Left ventricle myocardium superior (tissue), 1 donor: ENCODE data around the gene ATOSA. TPM values are rescaled to one million over a fixed set of nuclear protein-coding genes. Genes with fewer than 3 reads are reported as not detected.

ENCODE experiments used
- ATAC-seq: fragments of 200-7000 bp; cut with Tn5 transposase; one replicate; pipeline ENCODE4 v1.9.1; 2020; ENCODE audit warnings: mild to moderate bottlenecking, moderate library complexity
- DNase-seq: peaks from one replicate; pipeline ENCODE4 v3.0.0-alpha.2; 2020
- intact Hi-C: fragments of 100-400 bp; cut with micrococcal nuclease; formaldehyde crosslinking; loops from one replicate; pipeline ENCODE4 v1.11.0; 2022
- long read RNA-seq: library from polyadenylated mRNA; unstranded; transcript quantifications from one replicate; pipeline ENCODE4 v2.0.0, GENCODE V29; 2021
- total RNA-seq: library from RNA; stranded (reverse); fragmentation: NEBNext Ultra II Directional; extraction: Animal tissue kit (Norgen Biotek cat#: 25700); gene quantifications from one replicate; pipeline ENCODE4 v1.2.1, GENCODE V29; 2021
- donor health status: DM: no; HTN: yes; CAD: no; lungs with severe emphysema.

The ATOSA gene
- 27.5 TPM for total RNA-seq
- long read RNA-seq, partial matches to known transcripts: 4 of 9 reads
- long read RNA-seq, other reads (novel, unspliced or antisense): 5 of 9 reads

DNA sequence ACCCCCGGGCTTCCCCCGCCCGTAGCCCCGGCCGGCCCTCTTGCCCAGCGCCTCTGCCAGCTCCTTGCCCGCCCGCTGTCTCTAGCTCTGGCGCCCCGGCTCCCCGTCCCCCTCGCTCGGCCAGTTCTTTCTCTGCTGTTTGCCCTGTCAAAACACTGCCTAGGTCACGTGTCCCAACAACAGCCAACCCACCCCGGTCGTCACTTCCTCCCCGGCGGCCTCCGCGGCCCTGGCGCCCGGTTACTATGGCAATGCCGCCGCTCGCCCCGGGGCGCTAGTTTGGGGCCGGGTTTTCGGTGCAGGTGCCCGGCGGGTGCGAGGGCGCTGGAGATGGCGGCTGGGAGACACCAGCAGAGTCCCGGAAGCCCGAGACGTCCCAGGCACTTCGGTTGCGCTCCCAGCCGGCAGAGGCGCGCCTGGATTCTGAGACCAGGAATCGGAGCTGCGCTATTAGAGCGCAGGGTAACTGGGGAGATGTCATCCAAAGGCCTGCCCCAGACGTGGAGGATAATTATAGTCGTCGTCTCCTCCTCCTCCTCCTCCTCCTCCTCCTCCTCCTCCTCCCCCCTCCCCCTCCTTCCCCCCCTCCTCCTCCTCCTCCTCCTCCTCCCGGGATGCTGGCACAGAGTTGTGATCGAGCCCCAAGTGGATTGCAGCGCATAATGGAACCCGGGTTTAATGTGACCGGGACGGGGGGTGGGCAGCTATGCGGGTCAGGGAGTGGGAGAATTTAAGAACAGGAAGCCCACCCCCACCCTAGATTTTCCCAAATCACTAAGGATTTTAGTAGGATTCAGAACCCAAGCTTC lies at the start of gene ATOSA:
ATOSA (minus strand) TSS at position 157 of the 809 bp plus-strand sequence. CDS start 1,367 bp downstream, outside the sequence.
- intact Hi-C loops: no loop called here

DNA sequence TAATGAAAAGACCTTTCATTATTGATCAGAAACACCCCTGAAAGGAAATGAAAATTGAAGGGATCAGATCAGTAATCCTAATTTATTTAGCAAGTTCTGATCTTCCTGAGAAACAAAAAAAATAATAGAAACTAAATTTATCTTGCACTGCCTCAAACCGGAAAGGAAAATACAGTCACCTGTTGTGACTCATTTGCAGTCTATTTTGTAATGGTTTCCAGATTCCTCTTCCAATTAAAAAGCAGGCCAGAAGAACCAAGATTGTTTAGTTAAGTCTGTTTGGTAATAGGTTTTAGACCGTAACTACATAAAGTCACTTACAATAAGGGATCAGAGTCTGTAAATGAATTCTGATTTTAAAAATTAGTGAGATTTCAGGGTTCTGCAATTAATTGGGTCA lies 49.7 kb upstream of the ATOSA start:
- DNase-seq (no peak), ATAC-seq (no peak)
- intact Hi-C loops: no loop called here

More for the DNA sequence above, at the start of gene ATOSA:
- DNase-seq: peak; percentile 94
- peak; percentile 95 for ATAC-seq

- ATAC-seq (no peak), DNase-seq (no peak)
- intact Hi-C loops: no loop called here
These were observed 48.6 kb upstream of the ATOSA start for GRCh38 chr15:52727815-52728214.

DNA sequence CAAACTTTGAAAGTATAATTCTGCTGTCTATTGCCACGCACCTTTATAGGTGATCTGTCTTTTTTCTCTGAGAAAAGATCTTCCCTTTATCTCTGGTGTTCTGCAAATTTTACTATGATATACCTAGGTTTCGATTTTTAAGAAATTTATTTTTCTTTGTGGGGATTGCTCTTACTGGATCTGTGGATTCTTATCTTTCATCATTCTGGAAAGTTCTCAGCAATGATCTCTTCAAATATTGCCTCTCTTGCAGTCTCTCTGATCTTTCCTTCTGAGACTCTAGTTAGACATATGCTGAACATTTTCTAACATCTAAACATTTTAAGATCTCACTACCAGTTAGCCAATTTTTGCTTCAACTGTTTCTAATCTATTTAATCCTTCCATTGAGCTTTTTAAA lies 47.0 kb upstream of the ATOSA start:
- intact Hi-C loops: no loop called here
- no peak for DNase-seq
- ATAC-seq: no peak

DNA sequence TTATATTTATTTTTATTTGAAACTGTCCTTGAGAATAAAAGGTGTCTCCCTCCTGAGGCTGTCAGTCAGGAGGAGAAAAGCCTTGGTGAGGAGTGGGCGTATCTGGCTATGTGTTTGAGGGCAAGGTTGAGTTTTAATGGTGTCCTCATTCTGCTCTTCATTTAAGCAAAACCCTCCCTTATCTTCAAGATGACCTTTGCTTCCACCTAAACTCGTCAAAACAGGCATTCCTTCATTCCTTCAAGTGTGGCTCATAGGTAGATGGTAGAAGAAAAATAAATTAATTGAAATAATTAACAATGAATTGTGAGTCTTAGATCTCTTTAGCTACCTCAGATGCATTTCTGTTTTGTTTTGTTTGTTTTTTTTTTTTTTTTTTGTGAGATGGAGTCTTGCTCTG lies 39.4 kb upstream of the ATOSA start:
- intact Hi-C loops: no loop called here
- ATAC-seq (no peak), DNase-seq (no peak)

GRCh38 chr15:52717924-52718323 lies 38.7 kb upstream of the ATOSA start:
- intact Hi-C loops: no loop called here

DNA sequence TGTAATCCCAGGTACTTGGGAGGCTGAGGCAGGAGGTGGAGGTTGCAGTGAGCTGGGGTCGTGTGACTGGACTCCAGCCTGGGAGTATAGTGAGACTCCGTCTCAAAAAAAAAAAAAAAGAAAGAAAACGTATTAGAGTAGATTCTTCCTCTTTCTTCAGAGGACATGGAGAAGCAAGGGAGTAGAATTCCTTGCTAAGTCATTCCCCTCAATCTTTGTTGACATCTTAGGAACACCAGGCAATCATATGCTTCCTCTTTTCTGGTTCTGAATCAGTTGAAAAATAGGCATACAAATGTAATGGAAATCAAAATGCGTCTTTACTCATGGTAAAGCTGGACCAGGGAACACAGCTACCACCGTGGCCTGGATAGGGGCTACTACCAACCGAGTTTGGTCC lies 38.3 kb upstream of the ATOSA start:
- no peak for DNase-seq
- intact Hi-C loops: no loop called here
- no peak for ATAC-seq

More at GRCh38 chr15:52717924-52718323, 38.7 kb upstream of the ATOSA start:
- ATAC-seq: no peak
- DNase-seq: no peak

- intact Hi-C loops: no loop called here
- DNase-seq (no peak), ATAC-seq (no peak)
These were observed 37.3 kb upstream of the ATOSA start for GRCh38 chr15:52716536-52716935.

DNA sequence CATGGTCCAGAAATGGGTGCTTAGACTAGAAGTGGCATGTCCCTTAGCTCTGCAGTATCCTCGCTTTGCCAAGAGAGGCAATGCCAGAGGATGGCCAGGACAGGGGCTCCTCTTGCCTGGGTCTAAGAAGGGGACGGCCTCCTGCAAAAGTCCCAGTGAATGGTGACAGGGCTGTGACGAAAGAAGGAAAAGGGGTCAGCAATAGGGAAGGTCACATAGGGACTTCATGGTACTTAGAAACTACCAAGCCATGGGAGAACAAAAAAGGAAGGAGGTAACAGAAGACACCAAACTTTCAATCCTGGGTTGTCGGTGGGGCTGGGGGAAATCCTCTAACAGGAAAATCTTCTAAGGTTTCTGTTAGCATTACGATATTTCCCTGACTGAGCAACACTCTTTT lies 36.2 kb upstream of the ATOSA start:
- ATAC-seq: no peak
- DNase-seq: no peak
- intact Hi-C loops: no loop called here

DNA sequence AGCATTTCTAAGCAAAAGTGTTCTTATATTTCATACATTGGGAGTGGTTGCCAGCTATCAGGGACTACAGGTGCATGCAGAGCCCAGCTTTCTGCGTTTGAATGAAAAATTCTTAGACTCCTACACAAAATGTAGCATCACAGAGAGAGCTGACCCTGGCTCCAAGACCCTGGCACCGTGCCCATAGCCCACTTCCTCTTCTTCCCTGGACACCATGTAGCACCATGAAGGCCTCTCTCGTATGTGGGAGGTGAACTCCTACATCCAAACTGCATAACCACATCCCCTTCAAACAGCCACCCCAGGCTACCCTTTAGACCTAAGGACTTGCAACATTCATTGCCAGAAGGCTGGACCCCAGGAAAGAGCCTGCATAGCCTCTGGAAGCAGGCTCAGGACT lies 35.8 kb upstream of the ATOSA start:
- intact Hi-C loops: no loop called here
- ATAC-seq: no peak
- DNase-seq: no peak

DNA sequence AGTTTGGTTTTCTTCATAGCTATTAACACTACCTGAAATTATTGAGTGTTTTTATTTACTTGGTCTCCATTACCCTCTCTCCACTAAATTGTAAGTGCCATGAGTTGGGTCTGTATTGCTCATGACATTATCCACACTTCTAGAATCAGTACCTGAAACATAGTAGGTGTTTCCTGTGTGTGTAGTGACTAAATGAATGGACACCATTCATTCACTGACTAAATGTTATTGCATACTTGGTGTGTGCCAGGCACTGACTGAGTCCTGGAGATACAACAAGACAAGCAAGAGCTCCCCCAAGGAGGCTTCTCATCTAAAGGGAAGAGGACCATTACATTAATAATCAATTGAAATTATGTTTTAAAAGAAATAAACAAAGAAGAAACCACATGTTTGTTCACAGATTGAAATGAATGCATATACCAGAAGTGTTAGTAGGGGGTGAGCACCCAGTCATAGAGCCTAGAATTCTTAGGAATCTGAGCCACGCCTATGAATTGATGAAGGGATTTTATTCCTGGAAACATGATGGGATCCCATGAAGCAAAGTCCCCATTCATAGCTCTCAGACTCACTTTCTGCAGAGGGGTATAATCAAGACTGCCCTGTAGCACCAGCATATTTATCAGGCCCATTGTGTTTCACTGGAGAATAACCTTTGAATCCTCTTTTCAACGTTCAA lies 31.7 kb upstream of the ATOSA start:
- intact Hi-C loops: no loop called here
- DNase-seq (no peak), ATAC-seq (no peak)

GRCh38 chr15:52710050-52710707 lies 31.0 kb upstream of the ATOSA start:
- ATAC-seq (no peak), DNase-seq (no peak)
- intact Hi-C loops: no loop called here

GRCh38 chr15:52709187-52709981 lies 30.2 kb upstream of the ATOSA start:
- DNase-seq (no peak), ATAC-seq (peak; percentile 45)
- intact Hi-C loops: no loop called here

DNA sequence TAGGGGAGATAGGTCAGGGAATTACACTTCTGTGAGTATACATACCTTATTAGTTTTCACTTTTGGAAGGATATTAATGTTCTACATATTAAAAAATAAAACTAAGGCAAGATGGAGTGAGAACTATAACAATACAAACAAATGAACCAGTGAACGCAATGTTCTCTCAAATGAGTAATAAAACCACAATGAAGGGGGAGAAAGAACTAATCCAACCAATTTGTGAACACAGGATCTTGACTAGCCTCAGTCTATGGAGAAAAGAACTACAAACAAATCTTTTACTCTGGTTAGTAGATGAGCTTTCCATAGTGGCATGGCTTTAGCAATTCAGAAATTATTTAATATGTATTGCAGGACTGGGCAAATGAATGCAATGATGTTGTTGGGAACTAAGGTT lies 26.9 kb upstream of the ATOSA start:
- intact Hi-C loops: no loop called here
- ATAC-seq: no peak
- no peak for DNase-seq

GRCh38 chr15:52702390-52702789 lies 23.2 kb upstream of the ATOSA start:
- DNase-seq (no peak), ATAC-seq (no peak)
- intact Hi-C loops: no loop called here

- intact Hi-C loops: no loop called here
- no peak for ATAC-seq
These were observed 20.3 kb upstream of the ATOSA start for GRCh38 chr15:52699457-52699856.

GRCh38 chr15:52698514-52698913 lies 19.3 kb upstream of the ATOSA start:
- ATAC-seq: no peak
- intact Hi-C loops: no loop called here
- no peak for DNase-seq

More at GRCh38 chr15:52699457-52699856, 20.3 kb upstream of the ATOSA start:
- DNase-seq: no peak

DNA sequence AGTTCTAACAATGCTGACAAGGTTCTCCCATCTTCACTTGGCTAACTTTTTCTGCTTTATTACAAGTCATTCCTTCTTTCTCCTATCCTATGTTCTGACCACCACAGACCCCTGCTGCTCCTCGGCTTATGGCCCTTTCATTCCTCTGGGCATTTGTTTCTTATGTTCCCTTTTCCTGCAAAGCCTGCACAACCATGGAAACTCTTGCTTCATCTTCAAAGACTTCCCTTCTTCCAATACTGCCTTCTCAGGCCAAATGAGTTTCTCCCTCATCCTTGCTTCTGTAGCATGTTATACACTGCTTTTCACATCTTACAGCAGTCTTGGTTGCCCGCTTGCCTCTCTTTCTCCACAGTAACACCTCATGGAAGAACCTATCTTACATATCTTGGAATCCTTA lies 17.9 kb upstream of the ATOSA start:
- no peak for ATAC-seq
- no peak for DNase-seq
- intact Hi-C loops: no loop called here

DNA sequence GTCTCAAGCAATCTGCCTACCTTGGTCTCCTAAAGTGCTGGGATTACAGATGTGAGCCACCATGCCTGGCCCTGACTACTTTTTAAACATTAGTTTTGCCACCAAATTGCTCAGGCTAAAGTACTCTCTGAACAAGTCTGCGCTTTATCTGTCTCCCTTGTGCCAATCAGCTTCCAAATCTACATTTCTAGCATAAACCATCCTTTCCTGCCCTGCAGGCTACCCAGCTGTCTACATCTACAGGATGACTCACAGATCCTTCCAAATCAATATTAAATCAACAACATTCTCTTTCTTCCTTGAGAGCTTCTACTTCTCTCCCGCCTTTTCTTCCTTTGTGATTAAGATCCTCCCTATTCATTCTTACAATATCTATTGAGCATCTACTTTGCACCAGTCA lies 16.0 kb upstream of the ATOSA start:
- ATAC-seq (no peak), DNase-seq (no peak)
- intact Hi-C loops: no loop called here
